BJ (cell line): ENCODE data around the gene TMEM273. TPM values are rescaled to one million over a fixed set of nuclear protein-coding genes. Genes with fewer than 3 reads are reported as not detected.

Experiments used
- CTCF ChIA-PET: fragments of 350-600 bp; formaldehyde crosslinking; extraction: SDS; loops from one replicate; lab custom pipeline; 2021; ENCODE audit warnings: antibody characterized with exemption, inconsistent platforms; lab: Yijun Ruan, JAX
- POLR2A ChIA-PET: fragments of 300-600 bp; sonication (Branson Sonifier 250); formaldehyde crosslinking; extraction: SDS; loops from one replicate; lab custom pipeline; 2021; ENCODE audit warnings: antibody characterized with exemption; lab: Charles Lee
- DNase-seq: peaks from one replicate; pipeline ENCODE4 v3.0.0-alpha.2; 2011; ENCODE audit warnings: low read depth
- H3K27me3 ChIP-seq: 2 replicates; pipeline ENCODE4 v1.6.0; 2011; ENCODE audit warnings: low read length; ENCODE audit not compliant: control insufficient read depth, insufficient read depth
- H3K36me3 ChIP-seq: 2 replicates; pipeline ENCODE4 v1.5.1; 2011; ENCODE audit warnings: low read length; ENCODE audit not compliant: control insufficient read depth, insufficient read depth
- H3K4me3 ChIP-seq: 2 replicates; pipeline ENCODE4 v1.5.1; 2011; ENCODE audit warnings: low read depth, mild to moderate bottlenecking, control low read depth, low read length
- polyA plus RNA-seq: library from polyadenylated mRNA; depleted of rRNA; stranded (reverse); fragments of >200 nt; gene quantifications from 2 replicates; pipeline ENCODE4 v1.2.3, GENCODE V29; 2011
- TF ChIP-seq, protein P1 (sequence below): IDR thresholded peaks from 2 replicates; pipeline ENCODE4 v1.5.1; 2011; ENCODE audit warnings: low read depth, mild to moderate bottlenecking, control low read depth, inconsistent platforms, low read length, moderate library complexity; ENCODE audit not compliant: insufficient read depth

TMEM273 gene
- polyA plus RNA-seq, 1 experiment, result not detected

DNA sequence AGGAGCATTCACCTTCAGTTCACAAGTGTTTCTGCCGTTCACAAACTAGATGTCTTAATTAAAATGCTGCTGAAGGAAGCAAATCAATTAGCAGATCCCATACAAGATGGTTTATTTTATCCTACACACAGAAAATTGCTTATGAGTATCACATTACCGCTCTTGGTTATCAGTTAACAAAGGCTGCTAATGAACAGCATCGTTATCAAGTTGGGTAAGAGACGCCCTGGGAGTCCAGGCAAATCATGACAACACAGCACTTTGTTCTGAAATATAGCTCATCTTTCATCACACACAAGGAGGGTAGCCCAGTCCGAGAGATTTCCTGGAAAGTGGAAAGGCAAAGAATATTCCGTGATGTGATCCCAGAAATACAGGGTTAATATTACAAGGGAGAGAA lies 33.5 kb downstream of the TMEM273 start:
- Histone ChIP-seq H3K4me3 (no peak overlapping the region), H3K36me3 (no peaks in the 10 kb centered on the region), H3K27me3 (no peaks in the 10 kb centered on the region)
- no peak for DNase-seq
- TF ChIP-seq, protein P1, sequence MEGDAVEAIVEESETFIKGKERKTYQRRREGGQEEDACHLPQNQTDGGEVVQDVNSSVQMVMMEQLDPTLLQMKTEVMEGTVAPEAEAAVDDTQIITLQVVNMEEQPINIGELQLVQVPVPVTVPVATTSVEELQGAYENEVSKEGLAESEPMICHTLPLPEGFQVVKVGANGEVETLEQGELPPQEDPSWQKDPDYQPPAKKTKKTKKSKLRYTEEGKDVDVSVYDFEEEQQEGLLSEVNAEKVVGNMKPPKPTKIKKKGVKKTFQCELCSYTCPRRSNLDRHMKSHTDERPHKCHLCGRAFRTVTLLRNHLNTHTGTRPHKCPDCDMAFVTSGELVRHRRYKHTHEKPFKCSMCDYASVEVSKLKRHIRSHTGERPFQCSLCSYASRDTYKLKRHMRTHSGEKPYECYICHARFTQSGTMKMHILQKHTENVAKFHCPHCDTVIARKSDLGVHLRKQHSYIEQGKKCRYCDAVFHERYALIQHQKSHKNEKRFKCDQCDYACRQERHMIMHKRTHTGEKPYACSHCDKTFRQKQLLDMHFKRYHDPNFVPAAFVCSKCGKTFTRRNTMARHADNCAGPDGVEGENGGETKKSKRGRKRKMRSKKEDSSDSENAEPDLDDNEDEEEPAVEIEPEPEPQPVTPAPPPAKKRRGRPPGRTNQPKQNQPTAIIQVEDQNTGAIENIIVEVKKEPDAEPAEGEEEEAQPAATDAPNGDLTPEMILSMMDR, result no peak
- ChIA-PET POLR2A (no interaction called here), CTCF (no interaction called here)

DNA sequence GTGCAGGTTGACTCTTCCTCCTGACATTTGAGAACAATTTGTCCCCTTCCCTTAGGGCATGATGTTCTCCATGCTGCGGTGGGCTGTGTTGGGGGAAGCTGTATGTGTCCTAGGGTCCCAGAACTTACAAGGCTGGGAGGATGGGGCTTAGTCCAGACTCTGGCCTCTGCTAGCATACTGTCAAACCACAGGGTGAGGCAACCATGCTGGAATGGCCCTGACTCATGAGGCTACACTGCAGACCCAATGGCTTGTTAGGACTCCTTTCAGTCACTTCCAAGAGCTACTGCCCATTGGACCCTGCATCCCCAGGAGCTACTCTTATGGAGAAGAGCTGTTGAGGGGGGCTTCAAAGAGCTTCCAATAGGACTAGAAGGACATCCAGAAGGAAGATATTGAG lies 34.2 kb downstream of the TMEM273 start:
- no peak for DNase-seq
- Histone ChIP-seq H3K36me3 (no peaks in the 10 kb centered on the region), H3K4me3 (no peak overlapping the region), H3K27me3 (no peaks in the 10 kb centered on the region)
- TF ChIP-seq, protein P1, result no peak
- ChIA-PET CTCF (no interaction called here), POLR2A (no interaction called here)

DNA sequence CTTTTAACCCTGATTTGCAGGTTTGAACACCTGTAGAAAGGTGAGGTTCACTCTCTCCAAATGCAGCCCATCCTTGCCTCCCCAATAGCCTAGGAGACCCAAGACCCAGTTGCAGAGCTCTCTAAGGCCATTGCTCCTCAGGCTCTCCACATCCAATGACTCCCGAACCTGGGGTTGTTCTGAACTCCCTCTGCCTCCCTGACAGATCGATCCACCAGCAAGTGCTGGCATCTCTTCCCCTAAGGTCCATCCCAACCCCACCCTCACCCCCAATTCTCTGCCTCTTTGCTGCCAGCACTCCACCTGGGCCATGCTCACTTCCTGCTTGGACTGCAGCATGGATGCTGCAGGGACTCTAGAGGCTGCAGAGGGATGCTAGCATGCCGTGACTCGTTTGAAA lies 35.1 kb downstream of the TMEM273 start:
- Histone ChIP-seq H3K36me3 (no peaks in the 10 kb centered on the region), H3K27me3 (no peaks in the 10 kb centered on the region), H3K4me3 (no peak overlapping the region)
- TF ChIP-seq, protein P1, result no peak
- CTCF ChIA-PET, result interaction anchor here (1.0 to 1.2 kb wide), 2 partner anchors 8 to 495 kb away, joined by 4 to 6 read pairs; no protein-coding TSS in a partner anchor
- POLR2A ChIA-PET, result no interaction called here
- no peak for DNase-seq

DNA sequence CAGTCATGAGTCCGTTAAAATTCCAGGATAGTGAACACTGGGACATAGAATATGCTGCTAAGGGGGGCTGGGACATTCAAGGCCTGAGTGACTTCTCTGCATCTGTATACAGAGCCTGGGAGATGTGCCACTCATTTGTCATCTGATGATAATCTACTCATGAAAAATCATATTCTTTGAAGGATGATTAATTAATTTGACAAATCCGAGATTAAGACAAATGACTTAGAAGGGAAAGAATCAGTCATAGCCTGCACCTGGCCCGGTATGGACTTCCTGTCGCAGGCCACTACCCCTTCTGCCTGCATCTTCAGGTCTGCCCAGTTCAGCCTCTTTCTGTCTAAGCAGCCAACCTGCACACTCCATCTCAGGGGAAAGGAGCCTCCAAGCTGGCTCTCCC lies 35.5 kb downstream of the TMEM273 start:
- TF ChIP-seq, protein P1, result no peak
- POLR2A ChIA-PET, result no interaction called here
- H3K36me3 ChIP-seq, result no peaks in the 10 kb centered on the region
- no peak for DNase-seq
- H3K4me3 ChIP-seq, result no peak overlapping the region
- CTCF ChIA-PET, result interaction anchor here (1.0 to 1.2 kb wide), 2 partner anchors 9 to 494 kb away, joined by 4 to 6 read pairs; no protein-coding TSS in a partner anchor
- H3K27me3 ChIP-seq, result no peaks in the 10 kb centered on the region

DNA sequence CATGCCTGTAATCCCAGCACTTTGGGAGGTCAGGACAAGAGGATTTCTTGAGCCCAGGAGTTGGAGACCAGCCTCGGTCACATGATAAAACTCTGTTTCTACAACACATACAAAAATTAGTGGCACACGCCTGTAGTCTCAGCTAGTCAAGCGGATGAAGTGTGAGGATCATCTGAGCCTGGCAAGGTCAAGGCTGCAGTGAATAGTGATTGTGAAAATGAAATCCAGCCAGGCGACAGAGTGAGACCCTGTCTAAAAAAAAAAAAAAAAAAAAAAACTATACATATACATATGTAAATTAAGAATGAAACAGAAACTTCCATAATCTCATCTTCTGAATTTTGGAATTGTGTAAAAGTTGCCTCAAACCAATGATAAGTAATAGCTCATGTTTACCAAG lies 36.2 kb downstream of the TMEM273 start:
- POLR2A ChIA-PET, result no interaction called here
- CTCF ChIA-PET, result no interaction called here
- Histone ChIP-seq H3K4me3 (no peak overlapping the region), H3K27me3 (no peaks in the 10 kb centered on the region), H3K36me3 (no peaks in the 10 kb centered on the region)
- TF ChIP-seq, protein P1, result no peak
- DNase-seq, result no peak
